HG03378 (cell line): ENCODE measurements around the gene SEC11A.
"Not testable (repeated sequence)": the region's sequence is repeated elsewhere in the genome, so short reads cannot be mapped to it uniquely, and the experiment has no call there.

Source experiments
- ATAC-seq: cut with Tn5 transposase; IDR thresholded peaks from one replicate; pipeline ENCODE4 v1.9.1; 2021; ENCODE audit warnings: mild to moderate bottlenecking, moderate library complexity; ENCODE audit not compliant: unreplicated experiment

The SEC11A gene

DNA sequence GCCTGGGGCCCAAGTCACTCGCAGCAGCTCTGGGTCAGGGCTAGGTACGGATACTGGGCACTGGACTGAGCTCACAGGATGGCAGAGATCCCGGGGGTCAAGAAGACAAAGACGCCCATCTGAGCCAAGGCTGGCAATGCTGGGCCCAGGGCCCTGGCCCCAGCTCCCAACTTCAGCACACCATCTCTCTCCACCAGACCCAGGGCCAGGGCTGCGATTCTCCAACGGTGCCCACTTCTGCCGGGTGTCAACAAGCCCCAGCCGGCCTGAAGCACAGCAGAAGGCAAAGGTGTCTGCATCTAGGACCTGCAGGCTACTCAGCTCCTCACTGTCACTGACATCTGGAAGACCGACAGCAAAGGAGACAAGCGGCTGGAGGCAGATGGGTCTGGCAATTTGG is 70.4 kb downstream of the SEC11A start:
- ATAC-seq = no peak

GRCh38 chr15:84643838-84644237 is 72.1 kb downstream of the SEC11A start:
- no peak for ATAC-seq

- not testable (repeated sequence) for ATAC-seq
Observed at GRCh38 chr15:84642640-84643039, 73.3 kb downstream of the SEC11A start.

GRCh38 chr15:84641871-84642270 is 74.1 kb downstream of the SEC11A start:
- ATAC-seq = not testable (repeated sequence)

DNA sequence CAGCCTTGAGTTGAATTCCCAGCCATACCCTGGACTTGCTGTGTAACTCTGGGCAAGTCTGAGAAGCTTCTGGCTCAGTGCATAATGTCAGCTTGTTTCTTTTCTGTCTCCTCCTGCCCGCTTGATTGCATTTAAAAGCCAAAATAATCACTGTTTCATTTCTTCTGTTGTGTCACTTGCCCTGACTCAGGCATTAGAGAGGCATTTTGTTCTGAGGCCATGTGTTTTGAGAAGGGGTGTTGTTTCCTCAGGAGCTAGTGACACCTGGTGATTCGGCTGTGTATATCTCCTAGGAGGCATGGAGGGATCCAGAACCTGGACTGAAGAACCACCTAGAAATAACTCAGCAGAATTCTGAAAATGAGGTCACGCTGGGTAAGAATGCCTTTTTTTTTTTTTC is 77.8 kb downstream of the SEC11A start:
- ATAC-seq = no peak

- peak; percentile 0 for ATAC-seq
Observed at GRCh38 chr15:84634228-84634837, 81.6 kb downstream of the SEC11A start.

DNA sequence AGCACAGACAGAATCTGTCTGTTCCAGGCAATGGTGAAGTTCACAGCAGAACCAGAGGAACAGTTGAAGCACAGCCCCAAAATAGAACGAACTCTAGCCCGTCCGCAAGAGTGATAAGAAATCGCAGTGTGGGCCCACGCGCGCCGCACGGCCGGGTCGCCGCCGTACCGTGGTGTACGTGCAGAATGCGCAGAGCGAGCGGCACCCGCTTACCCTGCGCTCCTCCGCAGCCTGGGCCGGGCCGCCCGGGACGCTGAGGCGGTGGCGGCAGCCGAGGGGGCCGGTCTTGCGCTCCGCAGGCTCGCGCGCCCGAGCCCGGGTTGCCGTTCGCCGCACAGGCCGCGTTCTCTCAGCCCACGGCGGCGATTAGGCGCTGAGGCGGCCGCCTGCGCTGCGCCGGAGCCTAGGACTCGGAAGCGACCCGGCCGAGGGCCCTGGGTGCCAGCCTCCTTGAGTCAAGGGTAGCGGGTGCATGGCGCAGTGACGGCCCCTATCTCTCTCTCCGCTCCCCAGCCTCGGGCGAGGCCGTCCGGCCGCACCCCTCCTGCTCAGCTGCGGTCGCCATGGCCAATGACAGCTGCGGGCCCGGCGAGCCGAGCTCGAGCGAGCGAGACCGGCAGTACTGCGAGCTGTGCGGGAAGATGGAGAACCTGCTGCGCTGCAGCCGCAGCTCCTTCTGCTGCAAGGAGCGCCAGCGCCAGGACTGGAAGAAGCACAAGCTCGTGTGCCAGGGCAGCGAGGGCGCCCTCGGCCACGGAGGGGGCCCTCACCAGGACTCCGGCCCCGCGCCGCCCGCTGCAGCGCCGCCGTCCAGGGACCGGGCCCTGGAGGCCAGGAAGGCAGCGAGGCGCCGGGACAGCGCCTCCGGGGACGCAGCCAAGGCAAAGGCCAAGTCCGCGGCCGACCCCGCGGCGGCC is 82.4 kb downstream of the SEC11A start:
- peak; percentile 25 for ATAC-seq

- no peak for ATAC-seq
Observed at GRCh38 chr15:84631706-84632272, 84.2 kb downstream of the SEC11A start.

DNA sequence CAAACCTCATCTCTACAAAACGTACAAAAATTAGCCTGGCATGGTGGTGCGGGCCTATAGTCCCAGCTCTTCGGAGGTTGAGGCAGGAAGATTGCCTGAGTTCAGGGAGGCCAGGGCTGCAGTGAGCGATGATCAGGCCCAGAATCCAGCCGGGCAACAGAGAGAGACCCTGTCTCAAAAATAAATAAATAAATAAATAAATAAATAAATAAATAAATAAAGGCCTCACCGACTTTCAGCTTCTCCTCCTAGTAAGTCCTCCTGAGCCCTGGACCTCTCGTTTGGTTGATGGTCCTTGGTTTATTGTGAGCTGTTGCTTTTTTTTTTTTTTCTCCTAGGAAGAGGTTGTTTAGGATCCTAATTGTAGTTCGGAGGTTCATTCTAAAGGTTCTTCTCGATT is 86.9 kb downstream of the SEC11A start:
- ATAC-seq = no peak

GRCh38 chr15:84625123-84625522 is 90.8 kb downstream of the SEC11A start:
- no peak for ATAC-seq

GRCh38 chr15:84624359-84624758 is 91.6 kb downstream of the SEC11A start:
- ATAC-seq = no peak

- no peak for ATAC-seq
Observed at GRCh38 chr15:84621358-84621979, 94.5 kb downstream of the SEC11A start.

DNA sequence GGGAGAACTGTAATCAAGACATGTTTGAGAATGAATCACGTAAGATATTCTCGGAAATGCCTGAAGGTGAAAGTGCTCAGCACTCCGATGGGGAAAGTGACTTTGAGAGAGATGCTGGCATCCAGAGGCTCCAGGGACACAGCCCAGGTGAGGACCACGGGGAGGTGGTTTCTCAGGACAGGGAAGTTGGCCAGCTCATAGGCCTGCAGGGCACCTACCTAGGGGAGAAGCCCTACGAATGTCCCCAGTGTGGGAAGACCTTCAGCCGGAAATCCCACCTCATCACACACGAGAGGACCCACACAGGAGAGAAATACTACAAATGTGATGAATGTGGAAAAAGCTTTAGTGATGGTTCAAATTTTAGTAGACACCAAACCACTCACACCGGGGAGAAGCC is 95.3 kb downstream of the SEC11A start:
- no peak for ATAC-seq
